SIG-M5 treated with dmso at 0.1 percent for 504 hours (cell line): ENCODE results near the gene FAM131A.

Experiments used
- DNase-seq: peaks from one replicate; lab custom pipeline; 2025; ENCODE audit not compliant: unreplicated experiment; lab: John Stamatoyannopoulos, UW

Gene FAM131A

DNA sequence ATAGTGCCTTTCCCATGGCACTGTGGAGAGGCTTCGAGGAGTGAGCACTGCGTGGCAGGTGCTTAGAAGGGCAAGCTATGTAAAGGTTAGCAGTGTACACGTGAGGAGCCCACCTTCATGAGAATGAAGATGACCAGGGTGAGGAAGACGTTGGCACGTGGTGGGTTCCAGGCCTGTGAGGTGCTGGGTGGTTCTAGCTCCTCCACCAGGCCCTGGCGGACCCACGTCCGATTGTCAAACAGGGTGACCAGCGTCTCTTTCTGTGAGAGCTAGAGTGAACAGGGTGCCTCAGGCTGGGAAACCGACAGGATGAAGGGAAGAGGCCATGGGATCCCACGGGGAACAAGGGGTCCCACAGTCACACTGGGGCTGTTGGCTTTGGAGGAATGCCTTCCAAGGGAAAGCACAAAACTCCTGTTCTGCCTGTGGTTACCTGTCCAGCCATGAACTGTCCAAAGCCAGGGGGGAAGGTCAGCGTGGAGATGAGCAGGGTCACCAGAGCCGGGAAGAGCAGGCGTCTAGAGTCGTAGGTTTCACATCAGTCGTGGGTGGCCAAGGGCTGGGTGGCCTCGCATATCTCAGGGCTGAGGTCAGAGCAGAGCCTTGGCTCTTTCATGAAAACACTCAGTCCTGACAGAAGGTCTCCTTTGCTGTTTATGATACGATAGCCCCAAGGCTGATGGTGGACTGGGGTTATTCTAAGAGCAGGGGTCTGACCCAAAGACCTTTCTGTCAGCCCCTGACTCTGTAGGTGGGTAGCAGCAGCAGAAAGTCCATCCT, 18.1 kb downstream of the FAM131A start:
- no peak for DNase-seq

GRCh38 chr3:184357248-184358123, 20.1 kb downstream of the FAM131A start:
- no peak for DNase-seq

DNA sequence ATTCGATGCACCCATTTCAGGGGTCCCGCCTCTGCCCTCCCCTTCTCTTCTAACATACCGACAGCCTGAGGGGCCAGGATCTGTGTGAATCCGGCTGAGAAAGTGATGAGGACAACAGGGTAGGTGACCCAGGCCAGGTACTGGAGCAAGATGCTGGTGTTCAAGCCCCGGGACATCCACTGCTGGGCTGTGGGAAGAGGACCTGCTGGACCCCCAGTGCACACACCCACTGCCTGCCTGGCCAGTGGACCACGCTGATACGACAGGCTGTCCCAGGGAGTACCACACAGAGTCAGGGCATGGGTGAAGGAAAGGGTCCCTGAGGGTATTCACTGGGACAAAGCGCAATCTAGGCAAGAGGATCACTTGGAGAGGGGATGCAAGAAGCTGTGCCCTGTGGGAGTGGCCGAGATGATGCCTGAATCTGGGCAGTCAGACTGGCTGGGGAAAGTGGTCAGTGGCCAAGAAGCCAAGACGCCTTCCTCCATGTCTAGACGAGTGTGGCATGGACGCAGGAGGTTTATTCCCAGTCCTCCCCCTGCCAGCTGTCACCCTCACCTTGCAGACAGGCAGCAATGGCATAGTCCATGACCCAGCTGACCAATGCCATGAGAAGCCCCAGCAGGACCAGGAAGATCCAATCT, 20.8 kb downstream of the FAM131A start:
- no peak for DNase-seq

GRCh38 chr3:184358921-184359350, 21.5 kb downstream of the FAM131A start:
- no peak for DNase-seq

- no peak for DNase-seq
Measured at GRCh38 chr3:184359610-184360009, 22.2 kb downstream of the FAM131A start.

GRCh38 chr3:184360070-184360928, 22.9 kb downstream of the FAM131A start:
- DNase-seq = no peak

DNA sequence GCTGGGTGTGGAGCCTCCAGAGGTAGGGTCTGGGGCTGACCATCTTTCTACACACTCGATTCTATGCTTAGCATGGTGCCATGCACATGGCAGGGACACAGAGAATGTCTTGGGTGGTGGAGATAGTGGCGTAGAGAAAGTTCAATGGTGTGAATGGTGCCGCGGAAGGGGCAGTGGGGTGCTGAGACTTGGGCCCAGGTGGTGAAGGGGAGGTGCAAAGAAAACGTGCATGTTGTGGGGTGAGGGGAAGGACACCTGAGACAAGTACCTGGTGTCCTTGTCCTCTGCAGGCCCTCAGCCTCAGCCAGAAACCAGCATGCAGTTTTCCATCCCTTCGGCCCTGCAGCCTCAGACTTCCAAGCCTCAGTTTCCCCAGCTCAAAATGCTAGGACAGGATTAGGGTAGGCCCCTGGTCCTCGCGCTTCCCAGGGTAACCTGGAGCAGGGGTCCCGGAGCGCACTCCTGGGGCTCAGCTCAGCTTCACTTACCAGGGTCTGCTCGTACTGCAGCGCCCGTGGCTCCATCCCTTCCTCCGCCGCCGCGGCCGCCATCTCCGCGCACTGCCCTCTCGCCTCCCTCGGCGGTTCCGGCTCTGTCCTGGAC, 23.6 kb downstream of the FAM131A start:
- no peak for DNase-seq

- DNase-seq = peak; percentile 47
Measured at GRCh38 chr3:184361532-184361931, 24.1 kb downstream of the FAM131A start, which contains the start of the genes CLCN2 and POLR2H. Gene CLCN2 (minus strand): TSS chr3:184361605. CDS start chr3:184361479, 126 bp downstream. Gene POLR2H (plus strand): TSS chr3:184361710. CDS start chr3:184363493, 1,783 bp downstream.

DNA sequence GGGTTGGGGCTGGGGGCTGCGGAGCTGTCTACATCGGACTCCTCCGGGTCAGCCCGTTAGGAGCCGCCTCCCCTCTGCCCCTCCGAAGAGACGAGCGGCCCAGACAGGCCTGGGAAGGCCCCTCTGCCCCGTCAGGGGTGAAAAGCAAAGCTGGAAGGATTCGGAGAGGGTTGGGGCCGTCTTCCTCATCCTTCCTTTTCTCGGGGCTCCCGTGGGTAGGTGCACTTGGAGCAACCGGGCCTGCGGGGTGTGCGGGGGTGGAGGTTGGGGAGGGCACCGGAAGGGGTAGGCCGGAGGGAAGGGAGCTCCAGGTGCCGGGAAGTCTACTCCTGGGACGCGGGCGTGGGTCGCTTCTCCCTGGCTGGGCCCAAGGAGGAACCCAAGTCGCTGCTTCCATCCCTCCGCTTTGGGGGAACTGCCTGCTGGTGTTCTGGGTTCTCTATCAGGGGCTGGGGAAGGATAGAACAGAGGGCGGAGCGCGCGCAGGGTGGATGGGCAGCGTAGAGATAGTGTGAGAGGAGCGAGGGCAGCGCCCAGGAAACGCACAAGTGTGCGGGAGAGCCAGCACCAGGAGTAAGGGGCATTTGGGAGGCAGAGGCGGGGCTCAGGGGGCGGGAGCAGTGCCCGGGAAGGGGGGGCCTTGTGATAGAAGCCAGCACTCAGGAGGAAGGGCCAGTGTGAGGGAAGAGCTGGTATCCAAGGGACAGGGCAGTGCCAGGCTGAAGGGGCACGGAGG, 24.7 kb downstream of the FAM131A start:
- DNase-seq = peak; percentile 69

GRCh38 chr3:184362668-184363546, 25.5 kb downstream of the FAM131A start:
- peak; percentile 99 for DNase-seq

- peak; percentile 17 for DNase-seq
Measured at GRCh38 chr3:184366619-184367289, 29.4 kb downstream of the FAM131A start.

DNA sequence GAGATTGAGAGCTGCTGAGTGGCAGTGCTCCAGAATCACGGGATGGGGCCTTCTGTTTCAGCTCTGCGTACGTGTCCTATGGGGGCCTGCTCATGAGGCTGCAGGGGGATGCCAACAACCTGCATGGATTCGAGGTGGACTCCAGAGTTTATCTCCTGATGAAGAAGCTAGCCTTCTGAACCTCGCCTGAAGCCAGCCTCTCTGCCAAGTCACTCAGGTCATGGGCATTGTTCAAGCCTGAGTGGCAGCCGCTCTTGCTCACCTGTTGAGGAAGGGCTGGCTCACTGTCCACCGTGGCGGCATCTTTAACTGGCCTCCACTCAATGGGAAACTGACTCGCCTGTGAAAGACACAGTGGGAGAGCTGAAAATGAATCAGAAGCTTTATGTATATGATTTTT, 30.7 kb downstream of the FAM131A start:
- DNase-seq = no peak

- no peak for DNase-seq
Measured at GRCh38 chr3:184368586-184369183, 31.3 kb downstream of the FAM131A start.

DNA sequence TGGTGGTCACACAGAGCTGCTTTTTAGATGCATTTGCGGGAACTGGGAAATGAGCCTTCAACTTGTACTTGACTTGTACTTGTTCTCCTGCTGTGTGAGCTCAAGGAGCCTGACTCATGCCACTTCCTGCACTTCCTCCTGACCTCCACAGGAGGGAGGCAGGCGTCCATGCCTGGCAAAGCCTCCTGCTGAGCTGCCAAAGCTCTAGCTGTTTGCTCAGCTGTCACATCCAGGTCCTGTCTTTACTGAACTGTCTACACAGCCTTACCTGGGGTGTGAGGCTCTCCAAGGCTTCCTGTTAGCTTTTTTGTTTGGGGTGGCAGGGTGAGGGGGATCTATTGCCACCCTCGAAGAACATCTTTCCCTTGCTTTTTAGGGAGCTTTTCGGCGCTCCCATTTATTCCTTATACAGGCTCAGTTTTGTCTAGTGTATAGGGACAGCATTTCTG, 34.2 kb downstream of the FAM131A start:
- peak; percentile 89 for DNase-seq

DNA sequence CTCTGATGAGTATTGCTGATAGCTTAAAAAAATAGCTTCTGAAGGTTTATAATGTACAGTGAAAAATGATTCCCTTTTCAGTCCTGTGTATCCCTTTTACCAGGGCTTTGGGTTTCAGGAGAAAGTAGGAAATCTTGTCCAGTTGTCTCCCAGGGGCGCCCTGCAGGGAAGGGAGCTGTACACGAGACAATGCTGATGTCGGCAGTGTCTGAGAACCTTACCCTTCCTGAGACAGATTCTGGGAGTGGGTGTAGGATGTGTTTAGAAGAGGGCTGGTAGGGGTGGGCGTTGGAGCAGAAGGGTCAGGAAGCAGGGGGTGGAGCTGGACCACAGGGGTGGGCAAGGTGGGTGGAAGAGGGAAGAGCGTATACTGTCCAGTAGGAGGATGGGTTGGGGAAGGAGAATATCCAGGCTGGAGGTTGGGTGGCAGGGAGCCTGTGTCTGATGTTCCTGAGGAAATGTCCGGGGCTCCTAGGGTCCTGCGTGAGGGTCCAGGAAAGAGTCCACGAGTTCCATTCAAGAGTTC, 35.0 kb downstream of the FAM131A start:
- DNase-seq = no peak

DNA sequence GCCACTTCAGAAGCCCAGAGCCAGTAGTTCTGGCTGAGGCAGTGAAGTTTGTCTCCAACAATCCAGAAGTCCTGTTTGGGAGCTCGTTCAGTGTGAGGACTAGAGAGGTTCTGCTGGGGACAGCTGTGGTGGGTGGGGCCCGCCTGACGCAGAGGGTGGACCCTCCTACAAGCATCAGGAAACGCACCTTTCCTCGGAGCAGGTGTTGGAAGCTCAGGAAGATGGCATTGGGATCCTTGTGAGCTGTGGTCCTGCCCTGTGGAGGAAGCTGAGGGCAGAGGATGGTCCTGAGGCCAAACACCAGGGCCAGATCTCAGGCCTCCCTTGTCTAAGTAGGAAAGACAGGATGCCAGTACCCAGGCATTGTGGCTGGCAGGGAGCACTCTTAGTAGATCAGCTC, 35.5 kb downstream of the FAM131A start:
- DNase-seq = no peak

DNA sequence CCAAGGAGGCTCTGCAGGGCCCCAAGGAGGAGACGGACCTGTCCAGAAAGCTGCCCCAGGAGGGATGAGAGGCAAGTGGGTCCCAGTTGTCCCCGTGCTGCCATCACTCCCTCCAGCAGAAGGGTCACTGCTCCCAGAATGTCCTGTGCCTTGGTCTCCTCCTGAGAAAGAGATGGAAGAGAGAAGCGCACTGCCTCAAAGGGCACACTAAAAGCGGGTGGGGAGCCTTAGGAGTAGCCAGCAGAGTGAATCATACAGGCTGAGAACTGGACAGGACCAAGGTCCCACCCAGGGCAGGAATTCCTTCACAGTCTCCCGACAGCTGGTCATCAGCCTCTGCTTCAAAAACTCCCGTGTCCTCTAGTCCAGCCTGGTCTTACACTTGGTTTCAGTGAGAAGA, 36.0 kb downstream of the FAM131A start:
- no peak for DNase-seq
